Neural progenitor cell (in vitro differentiated cells): ENCODE data around the gene GDPD5. TPM values are rescaled to one million over a fixed set of nuclear protein-coding genes. Genes with fewer than 3 reads are reported as not detected.

Source experiments
- DNase-seq: peaks from one replicate; pipeline ENCODE4 v3.0.0-alpha.2; 2016; ENCODE audit warnings: low spot score
- H2AFZ ChIP-seq: fragments of 200-600 bp; sonication (generic); replicated peaks from 2 replicates; pipeline ENCODE4 v1.6.1; 2016; ENCODE audit warnings: antibody characterized with exemption
- H3F3A ChIP-seq: fragments of 200-600 bp; sonication (generic); 2 replicates; pipeline ENCODE4 v1.6.1; 2016; ENCODE audit warnings: antibody characterized with exemption, low read depth
- H3K27ac ChIP-seq: fragments of 200-600 bp; sonication (generic); 2 replicates; pipeline ENCODE4 v1.5.1; 2016; ENCODE audit warnings: mild to moderate bottlenecking
- H3K27me3 ChIP-seq: fragments of 200-600 bp; sonication (generic); 2 replicates; pipeline ENCODE4 v1.6.1; 2016; ENCODE audit warnings: mild to moderate bottlenecking, moderate library complexity
- H3K36me3 ChIP-seq: fragments of 200-600 bp; sonication (generic); 2 replicates; pipeline ENCODE4 v1.5.1; 2016
- H3K4me1 ChIP-seq: fragments of 200-600 bp; sonication (generic); 2 replicates; pipeline ENCODE4 v1.6.1; 2016; ENCODE audit warnings: mixed run types
- H3K4me2 ChIP-seq: fragments of 200-600 bp; sonication (generic); 2 replicates; pipeline ENCODE4 v1.6.1; 2016
- H3K4me3 ChIP-seq: fragments of 200-600 bp; sonication (generic); 2 replicates; pipeline ENCODE4 v1.5.1; 2016
- H3K79me2 ChIP-seq: fragments of 200-600 bp; sonication (generic); 2 replicates; pipeline ENCODE4 v1.6.1; 2016; ENCODE audit warnings: low read depth
- H3K9ac ChIP-seq: fragments of 200-600 bp; sonication (generic); 2 replicates; pipeline ENCODE4 v1.6.1; 2016
- H3K9me3 ChIP-seq: fragments of 200-600 bp; sonication (generic); 2 replicates; pipeline ENCODE4 v1.5.1; 2016; ENCODE audit warnings: low read depth
- H4K20me1 ChIP-seq: fragments of 200-600 bp; sonication (generic); 2 replicates; pipeline ENCODE4 v1.6.1; 2016; ENCODE audit warnings: low read depth
- H3K27ac Mint-ChIP-seq: 3 replicates; pipeline ENCODE4 v1.8.0; 2021; ENCODE audit warnings: mixed read lengths
- H3K27me3 Mint-ChIP-seq: 2 replicates; pipeline ENCODE4 v1.8.0; 2022; ENCODE audit warnings: low read depth, mild to moderate bottlenecking, inconsistent platforms, moderate library complexity, mixed read lengths; ENCODE audit not compliant: insufficient read depth
- H3K36me3 Mint-ChIP-seq: 3 replicates; pipeline ENCODE4 v1.8.0; 2021; ENCODE audit warnings: mixed read lengths
- H3K4me1 Mint-ChIP-seq: 3 replicates; pipeline ENCODE4 v1.8.0; 2021; ENCODE audit warnings: mixed read lengths
- H3K4me3 Mint-ChIP-seq: 3 replicates; pipeline ENCODE4 v1.8.0; 2021; ENCODE audit warnings: mild to moderate bottlenecking, moderate library complexity, mixed read lengths
- H3K9me3 Mint-ChIP-seq: 3 replicates; pipeline ENCODE4 v1.8.0; 2020; ENCODE audit warnings: mixed read lengths
- EZH2 ChIP-seq: fragments of 200-600 bp; sonication (generic); IDR thresholded peaks from 2 replicates; pipeline ENCODE4 v1.6.1; 2017; ENCODE audit warnings: antibody characterized with exemption, mild to moderate bottlenecking, moderate library complexity
- EZH2phosphoT487 ChIP-seq: fragments of 200-600 bp; sonication (generic); IDR thresholded peaks from 2 replicates; pipeline ENCODE4 v1.6.1; 2017; ENCODE audit warnings: antibody characterized with exemption
- total RNA-seq: library from RNA; depleted of rRNA; stranded (reverse); fragments of >200 nt; gene quantifications from 2 replicates; pipeline ENCODE4 v1.2.3, GENCODE V29; 2015; ENCODE audit warnings: low replicate concordance
- TF ChIP-seq, protein P1 (sequence below): fragments of 200-600 bp; sonication (generic); IDR thresholded peaks from 2 replicates; pipeline ENCODE4 v1.5.1; 2017; ENCODE audit warnings: antibody characterized with exemption, mild to moderate bottlenecking

Gene GDPD5
- total RNA-seq, 1 donor from 2014 or later, result 11.3 TPM

DNA sequence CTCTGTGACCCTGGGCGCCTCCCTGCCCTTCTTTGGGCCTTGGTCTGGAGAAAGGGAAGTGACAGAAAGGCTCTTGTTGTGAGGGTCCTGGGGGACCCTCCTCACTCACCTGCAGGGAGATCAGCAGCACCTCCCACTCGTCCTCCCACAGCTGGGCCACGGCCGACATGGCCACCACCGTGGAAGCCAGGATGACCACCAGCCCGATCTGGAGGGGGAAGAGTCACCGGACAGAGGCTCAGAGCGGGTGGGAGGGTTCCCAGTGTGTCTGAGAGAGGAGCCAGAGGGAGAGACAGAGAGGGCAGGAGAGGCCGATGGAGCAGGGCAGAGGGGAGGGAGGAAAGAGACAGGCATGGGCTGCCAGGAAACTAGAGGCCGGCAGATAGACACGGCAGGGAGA, 76.0 kb downstream of the GDPD5 start:
- Histone ChIP-seq H3F3A (peaks cover 10% of the 10 kb centered on the region), H4K20me1 (no peaks in the 10 kb centered on the region), H3K4me1 (peaks cover 8% of the 10 kb centered on the region), H3K79me2 (no peaks in the 10 kb centered on the region), H3K9ac (no peak overlapping the region), H3K27ac (no peak overlapping the region), H3K36me3 (no peaks in the 10 kb centered on the region), H3K4me2 (no peak overlapping the region), H3K9me3 (no peaks in the 10 kb centered on the region), H2AFZ (no peak overlapping the region), H3K27me3 (no peaks in the 10 kb centered on the region), H3K4me3 (no peak overlapping the region)
- H3K9me3 Mint-ChIP-seq, result no peaks in the 10 kb centered on the region
- H3K27me3 Mint-ChIP-seq, result no peaks in the 10 kb centered on the region
- H3K4me3 Mint-ChIP-seq, result no peak overlapping the region
- peaks cover 10% of the 10 kb centered on the region for H3K4me1 Mint-ChIP-seq
- no peak overlapping the region for H3K27ac Mint-ChIP-seq
- no peak for DNase-seq
- TF ChIP-seq EZH2phosphoT487, result no peak
- TF ChIP-seq EZH2, result no peak
- TF ChIP-seq, protein P1, sequence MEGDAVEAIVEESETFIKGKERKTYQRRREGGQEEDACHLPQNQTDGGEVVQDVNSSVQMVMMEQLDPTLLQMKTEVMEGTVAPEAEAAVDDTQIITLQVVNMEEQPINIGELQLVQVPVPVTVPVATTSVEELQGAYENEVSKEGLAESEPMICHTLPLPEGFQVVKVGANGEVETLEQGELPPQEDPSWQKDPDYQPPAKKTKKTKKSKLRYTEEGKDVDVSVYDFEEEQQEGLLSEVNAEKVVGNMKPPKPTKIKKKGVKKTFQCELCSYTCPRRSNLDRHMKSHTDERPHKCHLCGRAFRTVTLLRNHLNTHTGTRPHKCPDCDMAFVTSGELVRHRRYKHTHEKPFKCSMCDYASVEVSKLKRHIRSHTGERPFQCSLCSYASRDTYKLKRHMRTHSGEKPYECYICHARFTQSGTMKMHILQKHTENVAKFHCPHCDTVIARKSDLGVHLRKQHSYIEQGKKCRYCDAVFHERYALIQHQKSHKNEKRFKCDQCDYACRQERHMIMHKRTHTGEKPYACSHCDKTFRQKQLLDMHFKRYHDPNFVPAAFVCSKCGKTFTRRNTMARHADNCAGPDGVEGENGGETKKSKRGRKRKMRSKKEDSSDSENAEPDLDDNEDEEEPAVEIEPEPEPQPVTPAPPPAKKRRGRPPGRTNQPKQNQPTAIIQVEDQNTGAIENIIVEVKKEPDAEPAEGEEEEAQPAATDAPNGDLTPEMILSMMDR, result no peak
- H3K36me3 Mint-ChIP-seq, result no peaks in the 10 kb centered on the region

GRCh38 chr11:75449271-75449670, 76.5 kb downstream of the GDPD5 start:
- H3K27ac ChIP-seq, result no peak overlapping the region
- H3K4me2 ChIP-seq, result no peak overlapping the region
- peaks cover 5% of the 10 kb centered on the region for H3F3A ChIP-seq
- Mint-ChIP-seq H3K4me3 (no peak overlapping the region), H3K27ac (no peak overlapping the region), H3K36me3 (no peaks in the 10 kb centered on the region), H3K9me3 (no peaks in the 10 kb centered on the region), H3K27me3 (no peaks in the 10 kb centered on the region), H3K4me1 (peaks cover 5% of the 10 kb centered on the region)
- no peak overlapping the region for H3K4me3 ChIP-seq
- no peaks in the 10 kb centered on the region for H3K36me3 ChIP-seq
- H3K4me1 ChIP-seq, result peaks cover 3% of the 10 kb centered on the region
- no peak overlapping the region for H3K9ac ChIP-seq
- TF ChIP-seq EZH2 (no peak), EZH2phosphoT487 (no peak)
- DNase-seq, result no peak
- H2AFZ ChIP-seq, result no peak overlapping the region
- H3K79me2 ChIP-seq, result no peaks in the 10 kb centered on the region
- no peaks in the 10 kb centered on the region for H3K9me3 ChIP-seq
- no peaks in the 10 kb centered on the region for H3K27me3 ChIP-seq
- H4K20me1 ChIP-seq, result no peaks in the 10 kb centered on the region

DNA sequence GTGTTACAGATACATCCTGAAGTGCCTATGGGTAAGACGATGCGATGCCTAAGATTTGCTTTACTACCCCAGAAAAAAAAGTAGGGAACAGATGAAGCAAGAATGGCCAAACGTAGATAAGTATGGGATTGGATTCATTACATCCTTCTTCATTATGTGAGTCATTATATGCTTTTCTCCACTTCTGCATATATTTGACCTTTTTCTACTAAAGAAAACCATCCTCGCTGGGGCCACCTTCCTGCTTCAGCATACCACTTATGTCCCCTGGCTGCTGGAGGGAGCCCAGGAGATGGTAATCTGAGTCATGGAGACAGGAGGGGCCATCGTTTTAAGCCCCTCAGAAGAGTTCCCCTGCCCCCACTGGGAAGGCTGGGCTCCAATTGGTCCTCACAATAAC, 78.3 kb downstream of the GDPD5 start:
- no peaks in the 10 kb centered on the region for H3K27me3 Mint-ChIP-seq
- Histone ChIP-seq H3F3A (peaks cover 3% of the 10 kb centered on the region), H3K4me3 (no peak overlapping the region), H3K9me3 (no peaks in the 10 kb centered on the region), H3K27ac (no peak overlapping the region), H4K20me1 (no peaks in the 10 kb centered on the region), H3K36me3 (no peaks in the 10 kb centered on the region), H3K4me2 (no peak overlapping the region), H2AFZ (no peak overlapping the region), H3K4me1 (no peaks in the 10 kb centered on the region), H3K79me2 (no peaks in the 10 kb centered on the region), H3K27me3 (no peaks in the 10 kb centered on the region), H3K9ac (no peak overlapping the region)
- no peaks in the 10 kb centered on the region for H3K9me3 Mint-ChIP-seq
- H3K36me3 Mint-ChIP-seq, result no peaks in the 10 kb centered on the region
- peaks cover 6% of the 10 kb centered on the region for H3K4me1 Mint-ChIP-seq
- no peak overlapping the region for H3K27ac Mint-ChIP-seq
- H3K4me3 Mint-ChIP-seq, result no peak overlapping the region
- TF ChIP-seq, protein P1, result no peak
- no peak for TF ChIP-seq EZH2phosphoT487
- no peak for TF ChIP-seq EZH2
- no peak for DNase-seq

DNA sequence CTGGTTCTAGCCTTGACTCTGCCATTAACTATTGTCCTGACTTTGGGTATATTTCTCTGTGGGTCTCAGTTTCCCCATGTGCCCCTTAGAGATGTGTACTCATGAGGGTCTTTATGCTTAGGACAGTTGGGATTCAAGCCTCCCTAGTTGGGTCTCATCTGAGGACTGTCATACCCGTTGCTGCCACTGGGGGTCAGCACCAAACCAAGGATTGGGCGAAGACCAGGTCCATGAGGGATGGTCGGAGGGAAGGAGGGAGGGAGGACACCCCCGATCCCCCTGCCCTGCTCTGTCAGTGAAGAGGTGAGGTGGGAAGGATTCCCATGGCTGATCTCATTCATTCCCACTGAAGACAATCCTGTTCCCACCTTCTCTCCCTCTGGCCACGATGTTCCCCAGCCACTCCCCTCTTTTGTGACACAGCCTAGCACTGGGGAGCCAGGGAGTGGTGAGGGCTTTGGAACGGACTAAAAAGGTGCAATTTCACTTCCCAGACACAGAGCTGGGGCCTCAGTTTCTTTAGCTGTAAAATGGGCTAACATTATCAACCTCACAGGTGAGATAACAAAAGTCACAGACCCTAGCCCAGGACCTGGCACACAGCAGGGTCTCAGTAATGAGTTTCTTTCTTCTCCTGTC, 80.3 kb downstream of the GDPD5 start:
- H3K9me3 Mint-ChIP-seq, result no peaks in the 10 kb centered on the region
- no peaks in the 10 kb centered on the region for H3K36me3 Mint-ChIP-seq
- Histone ChIP-seq H3K4me1 (no peaks in the 10 kb centered on the region), H3K9ac (no peak overlapping the region), H3K27me3 (no peaks in the 10 kb centered on the region), H3F3A (no peaks in the 10 kb centered on the region), H3K9me3 (no peaks in the 10 kb centered on the region), H3K4me3 (no peak overlapping the region), H3K4me2 (no peak overlapping the region), H3K27ac (no peak overlapping the region), H3K79me2 (no peaks in the 10 kb centered on the region), H4K20me1 (no peaks in the 10 kb centered on the region), H2AFZ (no peak overlapping the region), H3K36me3 (no peaks in the 10 kb centered on the region)
- no peak overlapping the region for H3K4me3 Mint-ChIP-seq
- DNase-seq, result peak; percentile 85
- peaks cover 2% of the 10 kb centered on the region for H3K27me3 Mint-ChIP-seq
- H3K27ac Mint-ChIP-seq, result no peak overlapping the region
- TF ChIP-seq, protein P1, result peak; percentile 96
- TF ChIP-seq EZH2phosphoT487 (no peak), EZH2 (no peak)
- H3K4me1 Mint-ChIP-seq, result peaks cover 6% of the 10 kb centered on the region
